HG03432 (cell line): ENCODE measurements around the gene POFUT2.

Experiments
- ATAC-seq: cut with Tn5 transposase; IDR thresholded peaks from one replicate; pipeline ENCODE4 v1.9.1; 2021; ENCODE audit warnings: mild to moderate bottlenecking, moderate library complexity; ENCODE audit not compliant: unreplicated experiment

POFUT2 gene

GRCh38 chr21:45287438-45288391 is at the start of gene POFUT2:
Gene POFUT2, minus strand, starts transcription at chr21:45287895. Its CDS starts 24 bp downstream, at chr21:45287871.
- peak; percentile 83 for ATAC-seq

- no peak for ATAC-seq
Observed at GRCh38 chr21:45336870-45337269, 49.2 kb upstream of the POFUT2 start.

GRCh38 chr21:45336535-45336810 is 48.8 kb upstream of the POFUT2 start:
- ATAC-seq: no peak

- ATAC-seq: no peak
Observed at GRCh38 chr21:45335761-45336534, 48.3 kb upstream of the POFUT2 start.

- no peak for ATAC-seq
Observed at GRCh38 chr21:45335151-45335760, 47.6 kb upstream of the POFUT2 start.

GRCh38 chr21:45334591-45335081 is 46.9 kb upstream of the POFUT2 start:
- no peak for ATAC-seq

GRCh38 chr21:45334134-45334533 is 46.4 kb upstream of the POFUT2 start:
- no peak for ATAC-seq

GRCh38 chr21:45333583-45334121 is 46.0 kb upstream of the POFUT2 start:
- ATAC-seq: no peak

GRCh38 chr21:45332981-45333582 is 45.4 kb upstream of the POFUT2 start:
- no peak for ATAC-seq

GRCh38 chr21:45332415-45332814 is 44.7 kb upstream of the POFUT2 start:
- ATAC-seq: no peak

- no peak for ATAC-seq
Observed at GRCh38 chr21:45331531-45332147, 43.9 kb upstream of the POFUT2 start.

GRCh38 chr21:45330851-45331261 is 43.2 kb upstream of the POFUT2 start:
- ATAC-seq: no peak

- no peak for ATAC-seq
Observed at GRCh38 chr21:45330075-45330781, 42.5 kb upstream of the POFUT2 start.

GRCh38 chr21:45329261-45330074 is 41.8 kb upstream of the POFUT2 start:
- ATAC-seq: no peak

- ATAC-seq: no peak
Observed at GRCh38 chr21:45328198-45329091, 40.8 kb upstream of the POFUT2 start.

GRCh38 chr21:45327441-45328197 is 39.9 kb upstream of the POFUT2 start:
- ATAC-seq: no peak

GRCh38 chr21:45326891-45327440 is 39.3 kb upstream of the POFUT2 start:
- ATAC-seq: no peak
